HepG2 (cell line): Measurements from ENCODE around the gene KIRREL3. TPM values are rescaled to one million over a fixed set of nuclear protein-coding genes. Genes with fewer than 3 reads are reported as not detected.

Experiments used
- ATAC-seq: fragments of 200-7000 bp; cut with Tn5 transposase; 3 replicates; pipeline ENCODE4 v1.9.1; 2020; ENCODE audit warnings: mild to moderate bottlenecking, moderate library complexity
- BruUV-seq: library from RNA; stranded (reverse); fragments of 400-500 nt; replicated peaks from 2 replicates; lab custom pipeline; 2021; lab: Mats Ljungman, UMichigan
- CTCF ChIA-PET: fragments of 300-600 bp; formaldehyde crosslinking; extraction: SDS; loops from one replicate; lab custom pipeline; 2021; ENCODE audit warnings: low total read pairs, inconsistent platforms, low intra/inter-chr PET ratio; lab: Yijun Ruan, JAX
- POLR2A ChIA-PET: fragments of 350-600 bp; sonication (Branson Sonifier 250); formaldehyde crosslinking; loops from one replicate; lab custom pipeline; 2020; ENCODE audit warnings: antibody characterized with exemption, inconsistent platforms; lab: Yijun Ruan, JAX
- DNase-seq: peaks from one replicate; pipeline ENCODE4 v3.0.0-alpha.2; 2015; ENCODE audit warnings: low spot score
- FAIRE-seq: peaks from 3 replicates; lab custom pipeline; 2011; peaks lifted over from hg19 to GRCh38; lab: Jason Lieb, UNC
- H2AFZ ChIP-seq: one replicate; pipeline ENCODE4 v1.6.1; 2011; ENCODE audit warnings: low read length, inconsistent platforms
- H3K27ac ChIP-seq: fragments of 300-600 bp; 3 replicates; pipeline ENCODE4 v1.8.0; 2011; ENCODE audit warnings: mixed run types, mild to moderate bottlenecking, mixed read lengths, low read length, inconsistent platforms; ENCODE audit not compliant: insufficient read depth; ENCODE audit errors: extremely low read length
- H3K27me3 ChIP-seq, 2 experiments: fragments of 200-600 bp in 1 of 2; 2 replicates in 1 of 2; 3 replicates in 1 of 2; pipeline versions ENCODE4 v1.6.0 to v1.8.0; 2011; ENCODE audit warnings: low read length in 2 of 2, mild to moderate bottlenecking in 2 of 2, moderate library complexity in 2 of 2, inconsistent platforms in 1 of 2; ENCODE audit not compliant: insufficient read depth in 2 of 2, control insufficient read depth in 1 of 2
- H3K36me3 ChIP-seq, 2 experiments: fragments of 200-600 bp in 1 of 2; replicated peaks in 1 of 2; 2 replicates in 1 of 2; 3 replicates in 1 of 2; pipeline versions ENCODE4 v1.5.1 to v1.8.0; 2011; ENCODE audit warnings: low read length in 2 of 2, inconsistent platforms in 1 of 2; ENCODE audit not compliant: insufficient read depth in 2 of 2, control insufficient read depth in 1 of 2
- H3K4me1 ChIP-seq: 2 replicates; pipeline ENCODE4 v1.5.1; 2012; ENCODE audit warnings: low read length, inconsistent platforms; ENCODE audit not compliant: insufficient read depth
- H3K4me2 ChIP-seq: 2 replicates; pipeline ENCODE4 v1.6.0; 2011; ENCODE audit warnings: low read depth, low read length, inconsistent platforms
- H3K4me3 ChIP-seq, 3 experiments: fragments of 200-600 bp in 1 of 3; sonication (generic), shearing (Covaris generic) in 1 of 3; replicated peaks in 1 of 3; 2 replicates each; pipeline ENCODE4 v1.5.1; 2011 to 2016; ENCODE audit warnings: low read length in 3 of 3, inconsistent platforms in 2 of 3, low read depth in 2 of 3, mild to moderate bottlenecking in 2 of 3, control low read depth in 1 of 3, mixed read lengths in 1 of 3; ENCODE audit not compliant: insufficient read depth in 1 of 3
- H3K79me2 ChIP-seq: one replicate; pipeline ENCODE4 v1.6.1; 2011; ENCODE audit warnings: low read length, inconsistent platforms; ENCODE audit not compliant: insufficient read depth
- H3K9ac ChIP-seq: 2 replicates; pipeline ENCODE4 v1.6.0; 2011; ENCODE audit warnings: mild to moderate bottlenecking, low read depth, low read length, inconsistent platforms; ENCODE audit not compliant: insufficient read depth
- H3K9me3 ChIP-seq: 2 replicates; pipeline ENCODE4 v1.5.1; 2012; ENCODE audit warnings: mild to moderate bottlenecking, low read length
- H4K20me1 ChIP-seq: 2 replicates; pipeline ENCODE4 v1.6.0; 2011; ENCODE audit warnings: inconsistent platforms, mild to moderate bottlenecking, low read length, moderate library complexity; ENCODE audit not compliant: insufficient read depth
- AGO1 ChIP-seq: fragments of 200-400 bp; formaldehyde crosslinking; IDR thresholded peaks from 2 replicates; pipeline ENCODE4 v1.6.1; 2017; ENCODE audit warnings: mild to moderate bottlenecking, low read depth, low read length, moderate library complexity; ENCODE audit not compliant: poor library complexity, severe bottlenecking
- JUN ChIP-seq: sonication (generic); formaldehyde crosslinking; IDR thresholded peaks from 2 replicates; pipeline ENCODE4 v1.4.0; 2020; ENCODE audit warnings: mild to moderate bottlenecking, missing genetic modification reagents
- MED8 ChIP-seq: sonication (generic); formaldehyde crosslinking; IDR thresholded peaks from 2 replicates; pipeline ENCODE4 v1.8.1; 2023; ENCODE audit warnings: mild to moderate bottlenecking, missing genetic modification reagents; ENCODE audit not compliant: insufficient replicate concordance
- SETDB1 ChIP-seq: sonication (generic); formaldehyde crosslinking; IDR thresholded peaks from 2 replicates; pipeline ENCODE4 v1.5.1; 2020; ENCODE audit warnings: missing genetic modification reagents, mild to moderate bottlenecking, borderline replicate concordance
- TBX3 ChIP-seq: fragments of 450-650 bp; IDR thresholded peaks from 2 replicates; pipeline ENCODE4 v1.6.1; 2017; ENCODE audit warnings: antibody characterized with exemption, mild to moderate bottlenecking, inconsistent platforms, borderline replicate concordance
- TEAD2 ChIP-seq: sonication (generic); formaldehyde crosslinking; IDR thresholded peaks from 2 replicates; pipeline ENCODE4 v1.9.0; 2021; ENCODE audit warnings: missing genetic modification reagents
- ZNF260 ChIP-seq: sonication (generic); formaldehyde crosslinking; IDR thresholded peaks from 2 replicates; pipeline ENCODE4 v1.4.0; 2020; ENCODE audit warnings: missing genetic modification reagents, low read depth, mild to moderate bottlenecking, borderline replicate concordance
- ZNF292 ChIP-seq: sonication (generic); formaldehyde crosslinking; IDR thresholded peaks from 2 replicates; pipeline ENCODE4 v1.8.1; 2022; ENCODE audit warnings: mild to moderate bottlenecking, low read depth, missing genetic modification reagents, borderline replicate concordance
- ZNF329 ChIP-seq: sonication (generic); formaldehyde crosslinking; IDR thresholded peaks from 2 replicates; pipeline ENCODE4 v1.9.0; 2021; ENCODE audit warnings: low read depth, mild to moderate bottlenecking, missing genetic modification reagents
- ZNF33B ChIP-seq: sonication (generic); formaldehyde crosslinking; IDR thresholded peaks from 2 replicates; pipeline ENCODE4 v1.5.1; 2020; ENCODE audit warnings: mild to moderate bottlenecking, missing genetic modification reagents
- ZNF569 ChIP-seq: sonication (generic); formaldehyde crosslinking; IDR thresholded peaks from 2 replicates; pipeline ENCODE4 v1.5.0; 2020; ENCODE audit warnings: mild to moderate bottlenecking, missing genetic modification reagents, moderate library complexity, borderline replicate concordance
- ZNF639 ChIP-seq: conservative IDR thresholded peaks from 2 replicates; pipeline ENCODE4 v1.6.1; 2018; ENCODE audit warnings: missing genetic modification reagents
- ZNF691 ChIP-seq: sonication (generic); formaldehyde crosslinking; IDR thresholded peaks from 2 replicates; pipeline ENCODE4 v1.4.0; 2020; ENCODE audit warnings: missing genetic modification reagents, low read depth, mild to moderate bottlenecking, borderline replicate concordance
- ZNF782 ChIP-seq: sonication (generic); formaldehyde crosslinking; IDR thresholded peaks from 2 replicates; pipeline ENCODE4 v1.4.0; 2020; ENCODE audit warnings: missing genetic modification reagents, mild to moderate bottlenecking, borderline replicate concordance
- ZNF792 ChIP-seq: IDR thresholded peaks from 2 replicates; pipeline ENCODE4 v1.6.1; 2016
- ZNF839 ChIP-seq: sonication (generic); formaldehyde crosslinking; IDR thresholded peaks from 2 replicates; pipeline ENCODE4 v1.4.0; 2020; ENCODE audit warnings: missing genetic modification reagents, mild to moderate bottlenecking, borderline replicate concordance
- WGBS: methylation state at CpG from one replicate; pipeline ENCODE4 v1.1.6; 2017; ENCODE audit warnings: low lambda C conversion rate; 5-methylcytosine and 5-hydroxymethylcytosine counted together
- in situ Hi-C: cut with HindIII; loops from 2 replicates; pipeline ENCODE4 v1.10.0; 2017; ENCODE audit warnings: low pct_unique_long_range_greater_than_20kb; ENCODE audit not compliant: extremely low pct_ligation_motif_present
- intact Hi-C: fragments of 100-400 bp; cut with micrococcal nuclease; formaldehyde crosslinking; loops from one replicate; pipeline ENCODE4 v1.10.0; 2022; ENCODE audit not compliant: unreplicated experiment
- polyA plus RNA-seq, 8 experiments: library from polyadenylated mRNA; depleted of rRNA in 3 of 8; stranded (reverse) in 7 of 8; unstranded in 1 of 8; fragments of >200 nt; fragmentation: Illumina TruSeq in 4 of 8; extraction: Trizol in 4 of 8; gene quantifications; 2 replicates each; pipeline versions ENCODE4 v1.2.1 to v1.2.3, GENCODE V29; 2011 to 2016; ENCODE audit warnings: low read depth in 4 of 8, missing spikeins in 1 of 8, mixed read lengths in 1 of 8; ENCODE audit not compliant: insufficient read depth in 1 of 8
- total RNA-seq, 5 experiments: library from RNA; depleted of rRNA; stranded (reverse); fragments of >200 nt; fragmentation: Illumina TruSeq; extraction: Trizol; gene quantifications; 2 replicates each; pipeline ENCODE4 v1.2.3, GENCODE V29; 2016; ENCODE audit warnings: low read depth in 1 of 5
- TF ChIP-seq, protein P1 (sequence below): sonication (generic); formaldehyde crosslinking; IDR thresholded peaks from 2 replicates; pipeline ENCODE4 v1.4.0; 2020; ENCODE audit warnings: missing genetic modification reagents

Gene KIRREL3
- total and polyA plus RNA-seq, 2 of the 13 experiments (the other 11 are each of a cell fraction or from before 2014, with no cell fraction given), result not detected

- Histone ChIP-seq H3K4me2 (no peak overlapping the region), H2AFZ (no peak overlapping the region), H4K20me1 (no peaks in the 10 kb centered on the region), H3K9me3 (no peaks in the 10 kb centered on the region), H3K27me3 (no peaks in the 10 kb centered on the region), H3K4me1 (no peaks in the 10 kb centered on the region), H3K36me3 (no peaks in the 10 kb centered on the region), H3K27ac (no peak overlapping the region), H3K79me2 (no peaks in the 10 kb centered on the region), H3K4me3 (no peak overlapping the region), H3K9ac (no peak overlapping the region)
- in situ Hi-C loops (no loop called here), intact Hi-C loops (no loop called here)
- ChIA-PET POLR2A (no interaction called here), CTCF (no interaction called here)
- WGBS, result 2% methylated on average over 3 of the region's 3 CpGs
- BruUV-seq, result no TSS peak
- no peak for FAIRE-seq
- ATAC-seq, result no peak
- no peak for DNase-seq
- TF ChIP-seq ZNF329 (CRISPR knock-in tag) (no peak), AGO1 (no peak), MED8 (CRISPR knock-in tag) (no peak), SETDB1 (no peak), ZNF691 (CRISPR knock-in tag) (no peak), ZNF292 (no peak), ZNF839 (no peak), ZNF639 (no peak), ZNF260 (CRISPR knock-in tag) (no peak), ZNF782 (no peak), JUN (CRISPR knock-in tag) (no peak), ZNF33B (no peak), TEAD2 (CRISPR knock-in tag) (no peak), ZNF792 (CRISPR knock-in tag) (no peak), ZNF569 (no peak), TBX3 (no peak)
- TF ChIP-seq, protein P1, sequence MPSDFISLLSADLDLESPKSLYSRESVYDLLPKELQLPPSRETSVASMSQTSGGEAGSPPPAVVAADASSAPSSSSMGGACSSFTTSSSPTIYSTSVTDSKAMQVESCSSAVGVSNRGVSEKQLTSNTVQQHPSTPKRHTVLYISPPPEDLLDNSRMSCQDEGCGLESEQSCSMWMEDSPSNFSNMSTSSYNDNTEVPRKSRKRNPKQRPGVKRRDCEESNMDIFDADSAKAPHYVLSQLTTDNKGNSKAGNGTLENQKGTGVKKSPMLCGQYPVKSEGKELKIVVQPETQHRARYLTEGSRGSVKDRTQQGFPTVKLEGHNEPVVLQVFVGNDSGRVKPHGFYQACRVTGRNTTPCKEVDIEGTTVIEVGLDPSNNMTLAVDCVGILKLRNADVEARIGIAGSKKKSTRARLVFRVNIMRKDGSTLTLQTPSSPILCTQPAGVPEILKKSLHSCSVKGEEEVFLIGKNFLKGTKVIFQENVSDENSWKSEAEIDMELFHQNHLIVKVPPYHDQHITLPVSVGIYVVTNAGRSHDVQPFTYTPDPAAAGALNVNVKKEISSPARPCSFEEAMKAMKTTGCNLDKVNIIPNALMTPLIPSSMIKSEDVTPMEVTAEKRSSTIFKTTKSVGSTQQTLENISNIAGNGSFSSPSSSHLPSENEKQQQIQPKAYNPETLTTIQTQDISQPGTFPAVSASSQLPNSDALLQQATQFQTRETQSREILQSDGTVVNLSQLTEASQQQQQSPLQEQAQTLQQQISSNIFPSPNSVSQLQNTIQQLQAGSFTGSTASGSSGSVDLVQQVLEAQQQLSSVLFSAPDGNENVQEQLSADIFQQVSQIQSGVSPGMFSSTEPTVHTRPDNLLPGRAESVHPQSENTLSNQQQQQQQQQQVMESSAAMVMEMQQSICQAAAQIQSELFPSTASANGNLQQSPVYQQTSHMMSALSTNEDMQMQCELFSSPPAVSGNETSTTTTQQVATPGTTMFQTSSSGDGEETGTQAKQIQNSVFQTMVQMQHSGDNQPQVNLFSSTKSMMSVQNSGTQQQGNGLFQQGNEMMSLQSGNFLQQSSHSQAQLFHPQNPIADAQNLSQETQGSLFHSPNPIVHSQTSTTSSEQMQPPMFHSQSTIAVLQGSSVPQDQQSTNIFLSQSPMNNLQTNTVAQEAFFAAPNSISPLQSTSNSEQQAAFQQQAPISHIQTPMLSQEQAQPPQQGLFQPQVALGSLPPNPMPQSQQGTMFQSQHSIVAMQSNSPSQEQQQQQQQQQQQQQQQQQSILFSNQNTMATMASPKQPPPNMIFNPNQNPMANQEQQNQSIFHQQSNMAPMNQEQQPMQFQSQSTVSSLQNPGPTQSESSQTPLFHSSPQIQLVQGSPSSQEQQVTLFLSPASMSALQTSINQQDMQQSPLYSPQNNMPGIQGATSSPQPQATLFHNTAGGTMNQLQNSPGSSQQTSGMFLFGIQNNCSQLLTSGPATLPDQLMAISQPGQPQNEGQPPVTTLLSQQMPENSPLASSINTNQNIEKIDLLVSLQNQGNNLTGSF (CRISPR knock-in tag), result no peak
Observed at GRCh38 chr11:126919147-126919823, 81.3 kb downstream of the KIRREL3 start.
